ENCODE results near the gene ANO7.

The ANO7 gene

GRCh38 chr2:241272303-241273209 lies 84.1 kb downstream of the ANO7 start:
- no peak for TF ChIP-seq CTCF (IDR thresholded peaks at IDR 0.05; ENCODE audit: low read depth, low read length)
- H3K4me3 ChIP-seq (replicated peaks in 1 of 2; ENCODE audit: low read depth in 2 of 2, low read length in 2 of 2): peak overlapping the region; percentile 71 to 75
- peak; percentile 64 to 83 for DNase-seq (ENCODE audit: low read depth in 2 of 2)

GRCh38 chr2:241273210-241274020 lies 84.9 kb downstream of the ANO7 start:
- TF ChIP-seq CTCF (IDR thresholded peaks at IDR 0.05; ENCODE audit: low read depth, low read length): no peak
- DNase-seq (ENCODE audit: low read depth in 2 of 2): no peak
- H3K4me3 ChIP-seq (replicated peaks in 1 of 2; ENCODE audit: low read depth in 2 of 2, low read length in 2 of 2): peak overlapping the region; percentile 71 to 75

GRCh38 chr2:241274127-241274526 lies 85.7 kb downstream of the ANO7 start:
- no peak for DNase-seq (ENCODE audit: low read depth in 2 of 2)
- no peak for TF ChIP-seq CTCF (IDR thresholded peaks at IDR 0.05; ENCODE audit: low read depth, low read length)

More at GRCh38 chr2:241274127-241274526, 85.7 kb downstream of the ANO7 start:
- no peak overlapping the region for H3K4me3 ChIP-seq (replicated peaks in 1 of 2; ENCODE audit: low read depth in 2 of 2, low read length in 2 of 2)
